SK-N-SH (cell line): ENCODE results near the gene KCTD19. TPM values are rescaled to one million over a fixed set of nuclear protein-coding genes. Genes with fewer than 3 reads are reported as not detected.

Experiments used
- CTCF ChIA-PET: fragments of 300-600, 350-600 bp; formaldehyde crosslinking; extraction: SDS; loops from one replicate; lab custom pipeline; 2021; lab: Yijun Ruan, JAX
- POLR2A ChIA-PET: fragments of 350-600 bp; sonication (Branson Sonifier 250); formaldehyde crosslinking; extraction: SDS; loops from one replicate; lab custom pipeline; 2020; ENCODE audit warnings: antibody characterized with exemption, inconsistent platforms; lab: Yijun Ruan, JAX
- DNase-seq: peaks from one replicate; pipeline ENCODE4 v3.0.0; 2012
- H2AFZ ChIP-seq: fragments of 200-600 bp; sonication (generic); 2 replicates; pipeline ENCODE4 v1.8.1; 2016; ENCODE audit warnings: antibody characterized with exemption, mild to moderate bottlenecking, low read depth
- H3F3A ChIP-seq: fragments of 200-600 bp; sonication (generic); replicated peaks from 2 replicates; pipeline ENCODE3; 2016; ENCODE audit warnings: antibody characterized with exemption, mild to moderate bottlenecking; ENCODE audit not compliant: insufficient read depth
- H3K27ac ChIP-seq, 2 experiments: fragments of 200-500 bp in 1 of 2; fragments of 200-600 bp in 1 of 2; sonication (Bioruptor generic) in 1 of 2; sonication (generic), shearing (Covaris generic) in 1 of 2; 2 replicates each; pipeline versions ENCODE4 v1.5.1 to v1.6.1; 2014 to 2016; ENCODE audit warnings: low read depth in 2 of 2, inconsistent platforms in 1 of 2, low read length in 1 of 2, mild to moderate bottlenecking in 1 of 2, mixed read lengths in 1 of 2
- H3K27me3 ChIP-seq: fragments of 200-600 bp; sonication (generic), shearing (Covaris generic); 2 replicates; pipeline ENCODE4 v1.6.1; 2016; ENCODE audit warnings: mixed run types; ENCODE audit not compliant: insufficient read depth
- H3K36me3 ChIP-seq, 2 experiments: fragments of 200-500 bp in 1 of 2; fragments of 200-600 bp in 1 of 2; sonication (Bioruptor generic) in 1 of 2; sonication (generic) in 1 of 2; replicated peaks in 1 of 2; 2 replicates each; pipeline versions ENCODE3 to v1.5.1; 2014 to 2016; ENCODE audit warnings: low read length in 1 of 2, mild to moderate bottlenecking in 1 of 2; ENCODE audit not compliant: insufficient read depth in 2 of 2, control insufficient read depth in 1 of 2
- H3K4me1 ChIP-seq, 2 experiments: fragments of 200-500 bp in 1 of 2; fragments of 200-600 bp in 1 of 2; sonication (Bioruptor generic) in 1 of 2; sonication (generic), shearing (Covaris generic) in 1 of 2; 2 replicates each; pipeline versions ENCODE4 v1.5.1 to v1.6.1; 2014 to 2016; ENCODE audit warnings: low read depth in 1 of 2, low read length in 1 of 2, mixed run types in 1 of 2; ENCODE audit not compliant: insufficient read depth in 2 of 2, control insufficient read depth in 1 of 2
- H3K4me2 ChIP-seq: fragments of 200-600 bp; sonication (generic), shearing (Covaris generic); 2 replicates; pipeline ENCODE4 v1.6.1; 2017; ENCODE audit warnings: mixed run types
- H3K4me3 ChIP-seq, 2 experiments: fragments of 200-500 bp in 1 of 2; fragments of 200-600 bp in 1 of 2; sonication (Bioruptor generic) in 1 of 2; sonication (generic), shearing (Covaris generic) in 1 of 2; 2 replicates each; pipeline versions ENCODE4 v1.5.1 to v1.8.1; 2014 to 2016; ENCODE audit warnings: low read depth in 2 of 2, inconsistent platforms in 1 of 2, low read length in 1 of 2, mild to moderate bottlenecking in 1 of 2, mixed read lengths in 1 of 2, moderate library complexity in 1 of 2
- H3K79me2 ChIP-seq: fragments of 200-600 bp; sonication (generic); 2 replicates; pipeline ENCODE4 v1.8.1; 2017; ENCODE audit warnings: mild to moderate bottlenecking; ENCODE audit not compliant: insufficient read depth
- H3K9ac ChIP-seq: fragments of 200-600 bp; sonication (generic); 2 replicates; pipeline ENCODE4 v1.6.1; 2017; ENCODE audit warnings: mixed run types
- H3K9me2 ChIP-seq: fragments of 200-600 bp; sonication (generic); 2 replicates; pipeline ENCODE4 v1.6.1; 2017; ENCODE audit warnings: mixed run types
- H3K9me3 ChIP-seq: fragments of 200-600 bp; sonication (generic); 2 replicates; pipeline ENCODE4 v1.6.1; 2017; ENCODE audit warnings: mixed run types, mild to moderate bottlenecking, moderate library complexity
- H4K20me1 ChIP-seq: fragments of 200-600 bp; sonication (generic); 2 replicates; pipeline ENCODE4 v1.6.1; 2017; ENCODE audit warnings: mild to moderate bottlenecking, mixed run types; ENCODE audit not compliant: insufficient read depth
- CHD2 ChIP-seq: fragments of 150-350 bp; IDR thresholded peaks from 2 replicates; pipeline ENCODE4 v1.6.1; 2018; ENCODE audit warnings: low read length; ENCODE audit not compliant: partially characterized antibody
- ELF1 ChIP-seq: IDR thresholded peaks from 2 replicates; pipeline ENCODE4 v1.4.0; 2012
- EZH2phosphoT487 ChIP-seq: fragments of 200-600 bp; sonication (generic); IDR thresholded peaks from 2 replicates; pipeline ENCODE4 v1.6.1; 2017; ENCODE audit warnings: low read depth, mixed run types, mild to moderate bottlenecking, antibody characterized with exemption, moderate library complexity, borderline replicate concordance
- FOXJ3 ChIP-seq: sonication (generic); formaldehyde crosslinking; IDR thresholded peaks from 2 replicates; pipeline ENCODE4 v1.5.1; 2020; ENCODE audit warnings: mild to moderate bottlenecking, missing genetic modification reagents
- FOXM1 ChIP-seq: IDR thresholded peaks from 2 replicates; pipeline ENCODE4 v1.4.0; 2012; ENCODE audit warnings: low read depth, mild to moderate bottlenecking
- GABPA ChIP-seq: IDR thresholded peaks from 2 replicates; pipeline ENCODE4 v1.4.0; 2012; ENCODE audit warnings: low read depth, mild to moderate bottlenecking
- MXI1 ChIP-seq: IDR thresholded peaks from 2 replicates; pipeline ENCODE4 v1.6.1; 2012; ENCODE audit warnings: mild to moderate bottlenecking, low read depth, low read length, improper control_type of control experiment
- NFIC ChIP-seq: IDR thresholded peaks from 2 replicates; pipeline ENCODE4 v1.4.0; 2012; ENCODE audit warnings: borderline replicate concordance
- NRF1 ChIP-seq: IDR thresholded peaks from 2 replicates; pipeline ENCODE4 v1.6.1; 2012; ENCODE audit warnings: low read depth, mild to moderate bottlenecking, low read length
- POLR2AphosphoS5 ChIP-seq: IDR thresholded peaks from 2 replicates; pipeline ENCODE4 v1.6.1; 2012; ENCODE audit warnings: low read depth, low read length
- RCOR1 ChIP-seq: fragments of 150-350 bp; IDR thresholded peaks from 2 replicates; pipeline ENCODE4 v1.6.1; 2017; ENCODE audit warnings: antibody characterized with exemption, low read length
- RFX5 ChIP-seq: IDR thresholded peaks from 2 replicates; pipeline ENCODE4 v1.6.1; 2012; ENCODE audit warnings: mild to moderate bottlenecking, improper control_type of control experiment, low read length
- SIN3A ChIP-seq: IDR thresholded peaks from 2 replicates; pipeline ENCODE4 v1.6.1; 2012; ENCODE audit warnings: low read depth, mild to moderate bottlenecking, low read length, moderate library complexity, borderline replicate concordance
- TAF1 ChIP-seq: IDR thresholded peaks from 2 replicates; pipeline ENCODE4 v1.6.1; 2012; ENCODE audit warnings: low read depth, mild to moderate bottlenecking, low read length, moderate library complexity, borderline replicate concordance
- TCF12 ChIP-seq: IDR thresholded peaks from 2 replicates; pipeline ENCODE4 v1.4.0; 2012
- USF2 ChIP-seq: fragments of 150-350 bp; IDR thresholded peaks from 2 replicates; pipeline ENCODE4 v1.6.1; 2017; ENCODE audit warnings: antibody characterized with exemption, low read length, low read depth, borderline replicate concordance
- YY1 ChIP-seq: IDR thresholded peaks from 2 replicates; pipeline ENCODE4 v1.4.0; 2012; ENCODE audit warnings: low read depth, mild to moderate bottlenecking
- WGBS: methylation state at CpG from one replicate; pipeline ENCODE4 v1.1.6; 2017; ENCODE audit warnings: low lambda C conversion rate; 5-methylcytosine and 5-hydroxymethylcytosine counted together
- polyA plus RNA-seq, 3 experiments: library from polyadenylated mRNA; depleted of rRNA; stranded (reverse); fragments of >200 nt; gene quantifications; 2 replicates each; pipeline ENCODE4 v1.2.3, GENCODE V29; 2012

Gene KCTD19
- polyA plus RNA-seq, 1 of the 3 experiments (the other 2 are of a cell fraction), result 1.8 TPM

GRCh38 chr16:67252609-67253497 is 73.7 kb downstream of the KCTD19 start:
- 80% methylated on average over 2 of the region's 4 CpGs for WGBS
- ChIA-PET POLR2A (interaction anchor here (0.5 to 0.9 kb wide), 2 partner anchors 26 to 596 kb away, joined by 3 to 4 read pairs; partner anchors contain the start of gene PLEKHG4), CTCF (interaction anchor here (0.7 to 1.8 kb wide), 2 partner anchors 8 to 26 kb away, joined by 3 to 5 read pairs; partner anchors contain the start of gene PLEKHG4)

GRCh38 chr16:67250045-67250327 is 76.6 kb downstream of the KCTD19 start:
- H3K4me3 ChIP-seq, result no peak overlapping the region
- WGBS, result 96% methylated on average over 4 of the region's 4 CpGs
- no peaks in the 10 kb centered on the region for H3K9me3 ChIP-seq
- no peaks in the 10 kb centered on the region for H3K27me3 ChIP-seq
- H3K4me2 ChIP-seq, result peak overlapping the region; percentile 98
- no peak for DNase-seq
- TF ChIP-seq NFIC, result no peak
- no peak overlapping the region for H3K9ac ChIP-seq
- H3F3A ChIP-seq, result peaks cover 28% of the 10 kb centered on the region
- CTCF ChIA-PET, result interaction anchor here (1.0 to 4.0 kb wide), 4 partner anchors 29 to 95 kb away, joined by 3 to 12 read pairs (median 4); partner anchors contain the start of genes KCTD19, LRRC36 and NOL3
- no peak overlapping the region for H2AFZ ChIP-seq
- no peaks in the 10 kb centered on the region for H4K20me1 ChIP-seq
- H3K79me2 ChIP-seq, result peaks cover 22% of the 10 kb centered on the region
- POLR2A ChIA-PET, result interaction anchor here (1.2 kb wide), 1 partner anchor 11 kb away, joined by 4 read pairs; no protein-coding TSS in a partner anchor
- H3K9me2 ChIP-seq, result no peaks in the 10 kb centered on the region
- H3K4me1 ChIP-seq, result peaks cover 23 to 34% of the 10 kb centered on the region in 2 experiments
- no peaks in the 10 kb centered on the region for H3K36me3 ChIP-seq
- no peak overlapping the region for H3K27ac ChIP-seq

More at GRCh38 chr16:67252609-67253497, 73.7 kb downstream of the KCTD19 start:
- TF ChIP-seq RCOR1 (peak; percentile 52; the same call in 1 of the 2 replicates), CHD2 (peak; percentile 27), MXI1 (peak; percentile 51; the same call in 1 of the 2 replicates), TCF12 (no peak)
- H3K79me2 ChIP-seq, result no peaks in the 10 kb centered on the region
- H3F3A ChIP-seq, result peaks cover 21% of the 10 kb centered on the region
- H4K20me1 ChIP-seq, result no peaks in the 10 kb centered on the region
- no peak overlapping the region for H3K9ac ChIP-seq
- no peak overlapping the region for H2AFZ ChIP-seq
- no peak overlapping the region for H3K4me2 ChIP-seq
- no peaks in the 10 kb centered on the region for H3K9me3 ChIP-seq
- peaks cover 12 to 22% of the 10 kb centered on the region in 2 experiments; a peak in 3 of 4 replicates for H3K4me1 ChIP-seq
- DNase-seq, result peak; percentile 59
- peak overlapping the region in 1 of 2 experiments; percentile 70; a peak in 1 of 4 replicates for H3K27ac ChIP-seq
- no peaks in the 10 kb centered on the region for H3K36me3 ChIP-seq
- H3K4me3 ChIP-seq, result no peak overlapping the region
- no peaks in the 10 kb centered on the region for H3K27me3 ChIP-seq
- no peaks in the 10 kb centered on the region for H3K9me2 ChIP-seq

GRCh38 chr16:67249178-67250044 is 77.1 kb downstream of the KCTD19 start:
- peak overlapping the region in 1 of 2 experiments; percentile 69; a peak in 1 of 4 replicates for H3K27ac ChIP-seq
- POLR2A ChIA-PET, result interaction anchor here (0.7 to 4.0 kb wide), 4 partner anchors 11 to 77 kb away, joined by 4 to 14 read pairs (median 4); partner anchors contain the start of genes KCTD19, LRRC36 and TMEM208
- WGBS, result 58% methylated on average over 12 of the region's 22 CpGs

More at GRCh38 chr16:67249178-67250044, 77.1 kb downstream of the KCTD19 start:
- H3K9me3 ChIP-seq, result no peaks in the 10 kb centered on the region
- peaks cover 25% of the 10 kb centered on the region for H3K79me2 ChIP-seq
- H3F3A ChIP-seq, result peaks cover 34% of the 10 kb centered on the region
- H3K9me2 ChIP-seq, result no peaks in the 10 kb centered on the region
- TF ChIP-seq POLR2AphosphoS5 (no peak), RFX5 (no peak), YY1 (no peak), ELF1 (no peak), TAF1 (no peak), SIN3A (no peak), MXI1 (no peak), FOXJ3 (no peak), NRF1 (no peak), GABPA (no peak), USF2 (no peak), EZH2phosphoT487 (no peak), FOXM1 (no peak)
- TF ChIP-seq, all 33 proteins: peak for 0
- Histone ChIP-seq H2AFZ (peak overlapping the region; percentile 85), H4K20me1 (no peaks in the 10 kb centered on the region), H3K4me1 (peaks cover 29 to 39% of the 10 kb centered on the region in 2 experiments), H3K27me3 (no peaks in the 10 kb centered on the region), H3K36me3 (no peaks in the 10 kb centered on the region), H3K4me2 (peak overlapping the region; percentile 98), H3K9ac (peak overlapping the region; percentile 88; the same call in 1 of the 2 replicates), H3K4me3 (peak overlapping the region; percentile 92 to 95)
- no peak for DNase-seq
- CTCF ChIA-PET, result interaction anchor here (1.0 to 4.5 kb wide), 11 partner anchors 8 to 232 kb away, joined by 3 to 21 read pairs (median 4); partner anchors contain the start of genes ATP6V0D1, KCTD19, LRRC36 and NOL3
